Neural cell (in vitro differentiated cells): ENCODE data around the gene DCAF6.

Experiments
- CTCF ChIP-seq: fragments of 450-650 bp; IDR thresholded peaks from 2 replicates; pipeline ENCODE4 v1.5.1; 2014; ENCODE audit warnings: antibody characterized with exemption, mild to moderate bottlenecking, moderate library complexity; ENCODE audit not compliant: poor library complexity, severe bottlenecking
- EZH2 ChIP-seq: fragments of 200-600, 300-800 bp; shearing (Covaris generic), sonication (generic); IDR thresholded peaks from 2 replicates; pipeline ENCODE4 v1.6.1; 2014; ENCODE audit warnings: antibody characterized with exemption, low read length, borderline replicate concordance, mild to moderate bottlenecking; ENCODE audit not compliant: insufficient read depth, poor library complexity, severe bottlenecking
- MXI1 ChIP-seq: fragments of 450-650 bp; conservative IDR thresholded peaks from 2 replicates; pipeline ENCODE4 v1.6.1; 2014; ENCODE audit warnings: antibody characterized with exemption, mild to moderate bottlenecking; ENCODE audit not compliant: poor library complexity, severe bottlenecking
- POLR2AphosphoS5 ChIP-seq: IDR thresholded peaks from 2 replicates; pipeline ENCODE4 v1.6.1; 2012
- RAD21 ChIP-seq: fragments of 450-650 bp; conservative IDR thresholded peaks from 2 replicates; pipeline ENCODE4 v1.6.1; 2014; ENCODE audit warnings: antibody characterized with exemption, mild to moderate bottlenecking, moderate library complexity
- REST ChIP-seq: IDR thresholded peaks from 2 replicates; pipeline ENCODE4 v1.6.1; 2012; ENCODE audit warnings: borderline replicate concordance
- TAF1 ChIP-seq: IDR thresholded peaks from 2 replicates; pipeline ENCODE4 v1.6.1; 2012; ENCODE audit warnings: low read depth

- TF ChIP-seq CTCF: no peak
- TF ChIP-seq POLR2AphosphoS5: no peak
- no peak for TF ChIP-seq MXI1
- TF ChIP-seq EZH2: no peak
- TF ChIP-seq REST: no peak
- no peak for TF ChIP-seq TAF1
- TF ChIP-seq RAD21: no peak
These were observed 3.8 kb downstream of the DCAF6 start for GRCh38 chr1:167940264-167940663.
